Measurements from ENCODE around the gene MAP6D1.

MAP6D1 gene

DNA sequence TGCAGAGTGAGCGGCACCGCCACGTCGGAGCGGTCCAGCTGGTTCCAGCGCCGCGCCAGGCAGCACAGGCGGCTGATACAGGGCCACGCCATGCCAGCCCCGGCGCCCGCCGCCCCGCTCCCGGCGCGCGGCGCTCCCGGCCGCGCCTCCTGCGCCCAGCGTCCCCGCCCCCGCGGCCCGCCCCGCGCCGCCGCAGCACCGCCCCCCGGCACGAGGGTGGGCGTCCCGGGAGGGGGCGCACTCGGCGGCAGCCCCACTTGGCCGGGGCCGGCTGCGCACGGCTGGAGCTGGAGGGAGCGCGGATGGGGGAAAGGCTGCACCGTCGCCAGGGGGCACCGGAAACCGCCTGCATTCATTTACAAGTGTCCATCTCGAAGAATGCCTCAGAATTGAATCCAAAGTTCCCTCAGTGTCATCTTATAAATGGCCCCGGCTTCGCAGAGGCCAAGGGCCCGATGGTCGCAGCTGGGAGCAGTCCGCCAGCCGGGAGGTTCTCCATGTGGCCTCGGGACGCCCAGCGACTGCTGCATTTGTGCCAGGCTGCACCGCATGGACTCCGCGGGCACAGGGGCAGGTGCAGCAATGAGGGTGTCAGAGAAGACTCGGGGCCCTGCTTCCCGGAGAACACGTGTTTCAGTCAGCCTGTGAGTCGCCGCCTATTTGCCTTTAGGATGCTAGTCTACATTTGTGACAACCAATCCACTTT is at the start of gene MAP6D1:
Gene MAP6D1 (minus strand): TSS at position 122 of the 706 bp plus-strand sequence. CDS start 30 bp downstream, at position 92.
- H3K27ac Mint-ChIP-seq, result peak within 1 kb of the TSS; percentile 63
- peak within 1 kb of the TSS; percentile 80 for H3K4me3 Mint-ChIP-seq
- peaks cover 20% of the 10 kb centered on the region for H3K4me1 Mint-ChIP-seq (ENCODE audit: low read depth)
- peaks cover 6% of the 10 kb centered on the region for H3K36me3 Mint-ChIP-seq (ENCODE audit: low read depth)
- no peaks in the 10 kb centered on the region for H3K27me3 Mint-ChIP-seq
- no peaks in the 10 kb centered on the region for H3K9me3 Mint-ChIP-seq

- Mint-ChIP-seq H3K4me1 (ENCODE audit: low read depth) (peaks cover 56% of the 10 kb centered on the region), H3K4me3 (no peak overlapping the region), H3K9me3 (no peaks in the 10 kb centered on the region), H3K36me3 (ENCODE audit: low read depth) (peaks cover 32% of the 10 kb centered on the region), H3K27me3 (no peaks in the 10 kb centered on the region), H3K27ac (no peak overlapping the region)
These were observed 48.5 kb upstream of the MAP6D1 start for GRCh38 chr3:183873914-183874313.

DNA sequence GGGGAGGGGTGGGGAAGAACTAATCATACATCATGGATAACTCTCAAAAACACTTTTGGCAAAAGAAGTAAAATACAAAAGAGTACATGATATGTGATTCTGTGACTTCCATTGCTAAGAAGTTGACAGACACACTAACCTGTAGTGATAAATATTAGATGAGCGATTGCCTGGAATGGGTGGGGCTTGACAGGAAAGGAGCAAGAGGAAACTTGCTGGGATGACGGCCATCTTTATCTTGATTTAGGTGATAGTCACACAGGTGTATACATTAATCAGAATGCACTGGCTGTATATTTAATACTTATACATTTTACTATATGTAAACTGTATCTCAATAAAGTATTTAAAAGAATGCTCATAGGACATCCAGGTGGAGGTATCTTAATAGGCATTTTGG is 46.2 kb upstream of the MAP6D1 start:
- H3K27me3 Mint-ChIP-seq, result no peaks in the 10 kb centered on the region
- peaks cover 31% of the 10 kb centered on the region for H3K36me3 Mint-ChIP-seq (ENCODE audit: low read depth)
- H3K4me1 Mint-ChIP-seq (ENCODE audit: low read depth), result peaks cover 36% of the 10 kb centered on the region
- no peak overlapping the region for H3K4me3 Mint-ChIP-seq
- no peak overlapping the region for H3K27ac Mint-ChIP-seq
- no peaks in the 10 kb centered on the region for H3K9me3 Mint-ChIP-seq

- H3K4me1 Mint-ChIP-seq (ENCODE audit: low read depth), result peaks cover 31% of the 10 kb centered on the region
- no peak overlapping the region for H3K27ac Mint-ChIP-seq
- H3K9me3 Mint-ChIP-seq, result no peaks in the 10 kb centered on the region
- H3K27me3 Mint-ChIP-seq, result no peaks in the 10 kb centered on the region
- no peak overlapping the region for H3K4me3 Mint-ChIP-seq
- peaks cover 39% of the 10 kb centered on the region for H3K36me3 Mint-ChIP-seq (ENCODE audit: low read depth)
These were observed 45.2 kb upstream of the MAP6D1 start for GRCh38 chr3:183870563-183870962.

GRCh38 chr3:183868796-183869195 is 43.4 kb upstream of the MAP6D1 start:
- Mint-ChIP-seq H3K27ac (no peak overlapping the region), H3K4me3 (no peak overlapping the region), H3K36me3 (ENCODE audit: low read depth) (peaks cover 48% of the 10 kb centered on the region), H3K4me1 (ENCODE audit: low read depth) (peaks cover 28% of the 10 kb centered on the region), H3K27me3 (no peaks in the 10 kb centered on the region), H3K9me3 (no peaks in the 10 kb centered on the region)

DNA sequence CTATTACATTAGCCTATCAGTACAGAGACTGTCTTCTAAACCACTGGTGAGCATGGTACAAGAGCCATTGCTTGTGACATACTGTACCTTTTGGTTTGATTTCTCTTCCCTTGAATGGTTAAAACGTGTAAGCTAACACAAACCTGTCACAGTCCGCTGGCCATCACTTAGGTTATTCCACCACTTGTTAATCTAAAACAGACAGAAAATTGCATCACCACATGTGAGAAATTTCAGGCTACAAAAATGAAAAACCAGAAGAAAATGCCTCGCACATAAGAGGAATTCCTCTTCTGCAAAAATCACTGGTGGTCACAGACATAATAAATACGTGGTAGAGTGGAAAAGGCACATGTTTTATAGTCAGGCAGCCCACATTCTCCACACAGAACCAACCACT is 37.2 kb upstream of the MAP6D1 start:
- no peaks in the 10 kb centered on the region for H3K27me3 Mint-ChIP-seq
- H3K9me3 Mint-ChIP-seq, result no peaks in the 10 kb centered on the region
- H3K36me3 Mint-ChIP-seq (ENCODE audit: low read depth), result peaks cover 77% of the 10 kb centered on the region
- no peak overlapping the region for H3K4me3 Mint-ChIP-seq
- no peaks in the 10 kb centered on the region for H3K4me1 Mint-ChIP-seq (ENCODE audit: low read depth)
- H3K27ac Mint-ChIP-seq, result no peak overlapping the region

GRCh38 chr3:183857863-183858262 is 32.5 kb upstream of the MAP6D1 start:
- no peaks in the 10 kb centered on the region for H3K27me3 Mint-ChIP-seq
- peak overlapping the region; percentile 21 for H3K27ac Mint-ChIP-seq
- H3K36me3 Mint-ChIP-seq (ENCODE audit: low read depth), result peaks cover 72% of the 10 kb centered on the region
- H3K4me3 Mint-ChIP-seq, result no peak overlapping the region
- no peaks in the 10 kb centered on the region for H3K9me3 Mint-ChIP-seq
- H3K4me1 Mint-ChIP-seq (ENCODE audit: low read depth), result peaks cover 9% of the 10 kb centered on the region

DNA sequence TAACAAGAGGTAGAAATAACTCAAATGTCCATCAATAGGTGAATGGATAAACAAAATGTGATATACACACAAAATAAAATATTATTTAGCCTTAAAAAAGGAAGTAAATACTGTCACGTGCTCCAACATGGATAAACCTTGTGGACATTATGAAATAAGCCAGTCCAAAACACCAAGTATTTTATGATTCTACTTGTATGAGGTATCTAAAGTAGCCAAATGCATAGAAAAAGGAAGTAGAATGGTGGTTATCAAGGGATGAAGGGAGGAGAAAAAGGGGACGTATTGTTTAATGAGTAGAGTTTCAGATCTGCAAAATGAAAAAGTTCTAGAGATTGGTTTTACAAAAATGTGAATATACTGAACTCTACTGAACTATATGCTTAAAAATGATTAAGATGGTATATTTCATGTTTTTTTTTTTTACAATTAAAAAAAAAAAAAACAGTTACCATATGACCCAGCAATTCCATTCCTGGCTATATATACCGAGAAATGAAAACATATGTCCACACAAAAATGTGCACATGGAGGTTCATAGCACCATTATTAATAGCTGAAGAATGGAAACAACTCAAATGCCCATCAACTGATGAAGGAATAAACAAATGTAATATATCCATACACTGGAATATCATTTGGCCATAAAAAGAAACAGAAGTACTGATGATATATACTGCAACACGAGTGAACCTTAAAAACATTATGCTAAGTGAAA is 29.1 kb upstream of the MAP6D1 start:
- no peaks in the 10 kb centered on the region for H3K9me3 Mint-ChIP-seq
- H3K27ac Mint-ChIP-seq, result no peak overlapping the region
- no peak overlapping the region for H3K4me3 Mint-ChIP-seq
- H3K27me3 Mint-ChIP-seq, result no peaks in the 10 kb centered on the region
- H3K36me3 Mint-ChIP-seq (ENCODE audit: low read depth), result peaks cover 75% of the 10 kb centered on the region
- peaks cover 12% of the 10 kb centered on the region for H3K4me1 Mint-ChIP-seq (ENCODE audit: low read depth)

GRCh38 chr3:183845608-183846288 is 20.4 kb upstream of the MAP6D1 start:
- Mint-ChIP-seq H3K27me3 (no peaks in the 10 kb centered on the region), H3K36me3 (ENCODE audit: low read depth) (peaks cover 55% of the 10 kb centered on the region), H3K4me3 (no peak overlapping the region), H3K27ac (peak overlapping the region; percentile 61), H3K9me3 (no peaks in the 10 kb centered on the region), H3K4me1 (ENCODE audit: low read depth) (peaks cover 16% of the 10 kb centered on the region)

DNA sequence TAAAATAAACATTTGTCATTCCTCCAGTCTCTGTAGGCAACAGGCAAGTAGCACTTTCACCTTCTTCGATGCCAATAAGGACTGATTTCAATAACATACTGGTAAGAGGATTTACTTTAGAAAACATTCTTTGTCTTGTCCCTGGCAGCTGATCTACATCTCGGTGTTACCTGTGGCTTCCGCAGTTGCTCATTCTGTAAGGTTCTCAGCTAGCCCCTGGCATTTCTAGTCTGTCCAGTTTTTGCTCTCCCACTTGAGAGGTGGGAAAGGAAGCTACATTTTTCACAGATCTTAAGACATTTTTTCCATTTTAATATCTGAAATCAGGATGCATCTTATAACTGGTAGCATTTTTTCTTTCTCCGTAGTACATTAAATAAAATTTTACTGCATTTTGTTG is 19.7 kb upstream of the MAP6D1 start:
- Mint-ChIP-seq H3K27ac (peak overlapping the region; percentile 61), H3K9me3 (no peaks in the 10 kb centered on the region), H3K4me1 (ENCODE audit: low read depth) (peaks cover 14% of the 10 kb centered on the region), H3K27me3 (no peaks in the 10 kb centered on the region), H3K36me3 (ENCODE audit: low read depth) (peaks cover 54% of the 10 kb centered on the region), H3K4me3 (no peak overlapping the region)

GRCh38 chr3:183844606-183845005 is 19.2 kb upstream of the MAP6D1 start:
- Mint-ChIP-seq H3K27me3 (no peaks in the 10 kb centered on the region), H3K4me3 (no peak overlapping the region), H3K4me1 (ENCODE audit: low read depth) (peaks cover 13% of the 10 kb centered on the region), H3K9me3 (no peaks in the 10 kb centered on the region), H3K27ac (peak overlapping the region; percentile 72), H3K36me3 (ENCODE audit: low read depth) (peaks cover 52% of the 10 kb centered on the region)

DNA sequence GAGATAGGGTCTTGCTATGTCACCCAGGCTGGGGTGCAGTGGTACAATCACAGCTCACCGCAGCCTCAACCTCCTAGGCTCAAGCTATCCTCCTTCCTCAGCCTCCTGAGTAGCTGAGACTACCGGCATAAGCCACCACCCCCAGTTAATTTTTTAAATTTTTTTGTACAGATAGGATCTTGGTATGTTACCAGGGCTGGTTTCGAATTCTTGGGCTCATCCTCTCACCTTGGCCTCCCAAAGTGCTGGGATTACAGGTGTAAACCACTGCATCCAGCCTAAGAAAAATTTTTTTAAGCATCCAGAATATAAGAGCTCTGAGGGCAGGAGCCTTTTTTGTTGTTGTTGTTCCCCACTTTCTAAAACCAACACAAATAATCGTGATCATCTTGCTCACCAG is 14.4 kb upstream of the MAP6D1 start:
- Mint-ChIP-seq H3K9me3 (no peaks in the 10 kb centered on the region), H3K4me3 (no peak overlapping the region), H3K27me3 (no peaks in the 10 kb centered on the region), H3K4me1 (ENCODE audit: low read depth) (peaks cover 5% of the 10 kb centered on the region), H3K27ac (no peak overlapping the region), H3K36me3 (ENCODE audit: low read depth) (peaks cover 51% of the 10 kb centered on the region)

DNA sequence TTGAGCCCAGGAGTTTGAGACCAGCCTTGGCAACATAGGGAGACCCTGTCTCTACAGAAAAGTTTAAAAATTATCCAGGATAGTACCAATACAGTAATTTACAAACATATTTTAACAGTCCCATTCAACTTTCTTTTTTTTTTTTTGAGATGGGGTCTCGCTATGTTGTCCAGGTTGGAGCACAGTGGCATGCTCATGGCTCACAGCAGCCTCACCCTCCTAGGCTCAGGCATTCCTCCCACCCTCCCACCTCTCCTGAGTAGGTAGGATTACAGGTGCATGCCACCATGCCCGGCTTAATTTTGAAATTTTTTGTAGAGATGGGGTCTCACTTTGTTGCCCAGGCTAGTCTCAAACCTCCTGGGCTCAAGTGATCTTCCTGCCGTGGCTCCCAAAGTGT is 12.5 kb upstream of the MAP6D1 start:
- peaks cover 60% of the 10 kb centered on the region for H3K36me3 Mint-ChIP-seq (ENCODE audit: low read depth)
- no peaks in the 10 kb centered on the region for H3K27me3 Mint-ChIP-seq
- H3K27ac Mint-ChIP-seq, result no peak overlapping the region
- H3K4me3 Mint-ChIP-seq, result no peak overlapping the region
- no peaks in the 10 kb centered on the region for H3K4me1 Mint-ChIP-seq (ENCODE audit: low read depth)
- no peaks in the 10 kb centered on the region for H3K9me3 Mint-ChIP-seq

GRCh38 chr3:183837390-183837789 is 12.0 kb upstream of the MAP6D1 start:
- Mint-ChIP-seq H3K9me3 (no peaks in the 10 kb centered on the region), H3K27me3 (no peaks in the 10 kb centered on the region), H3K36me3 (ENCODE audit: low read depth) (peaks cover 65% of the 10 kb centered on the region), H3K4me1 (ENCODE audit: low read depth) (no peaks in the 10 kb centered on the region), H3K4me3 (no peak overlapping the region), H3K27ac (peak overlapping the region; percentile 59)

DNA sequence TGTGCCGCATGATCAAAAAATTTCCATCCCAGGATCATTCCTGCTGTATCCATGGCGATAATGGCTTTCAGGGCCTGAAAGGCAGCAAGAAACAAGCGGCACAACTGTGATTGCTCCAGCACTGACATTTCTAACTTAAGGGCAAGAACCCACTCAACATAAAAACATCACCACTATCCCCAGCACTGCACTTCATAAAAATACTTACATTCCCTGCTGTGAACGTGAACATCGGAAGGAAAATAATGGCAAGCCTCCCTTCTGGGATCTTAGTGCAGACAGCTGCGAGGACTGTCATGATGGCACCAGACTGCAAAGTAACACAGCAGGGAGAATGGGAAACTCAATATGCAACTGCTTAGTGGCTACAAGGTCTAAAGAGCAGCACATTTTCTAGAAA is 8.1 kb upstream of the MAP6D1 start:
- H3K4me3 Mint-ChIP-seq, result no peak overlapping the region
- peaks cover 46% of the 10 kb centered on the region for H3K36me3 Mint-ChIP-seq (ENCODE audit: low read depth)
- H3K4me1 Mint-ChIP-seq (ENCODE audit: low read depth), result no peaks in the 10 kb centered on the region
- no peaks in the 10 kb centered on the region for H3K27me3 Mint-ChIP-seq
- no peaks in the 10 kb centered on the region for H3K9me3 Mint-ChIP-seq
- H3K27ac Mint-ChIP-seq, result no peak overlapping the region
